NOMO-1 treated with DMSO at 0.1 percent for 48 hours (cell line): ENCODE data around the gene CTRB1.
"Not testable (repeated sequence)": the region's sequence is repeated elsewhere in the genome, so short reads cannot be mapped to it uniquely, and the experiment has no call there.

Experiments used
- DNase-seq: peaks from one replicate; lab custom pipeline; 2025; ENCODE audit not compliant: unreplicated experiment; lab: John Stamatoyannopoulos, UW

The CTRB1 gene

GRCh38 chr16:75203667-75204409, 14.9 kb upstream of the CTRB1 start:
- DNase-seq, result no peak

DNA sequence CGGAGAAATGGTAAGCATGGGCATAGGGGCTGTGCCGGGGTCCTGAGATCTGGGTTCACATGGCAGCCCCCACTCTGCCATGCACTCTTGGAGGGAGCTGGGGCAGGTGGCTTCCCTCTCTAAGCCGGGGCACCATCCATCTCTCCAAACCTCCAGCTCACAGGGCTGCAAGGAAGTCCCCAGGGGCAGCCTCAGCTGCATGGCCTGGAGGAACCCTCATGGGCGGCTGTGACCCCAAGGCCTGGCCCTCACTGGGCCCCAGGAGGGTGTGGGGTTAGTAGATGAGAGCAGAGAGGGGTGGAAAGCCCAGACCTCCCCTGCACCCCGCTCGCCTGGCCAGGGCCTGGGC, 14.4 kb upstream of the CTRB1 start:
- no peak for DNase-seq

DNA sequence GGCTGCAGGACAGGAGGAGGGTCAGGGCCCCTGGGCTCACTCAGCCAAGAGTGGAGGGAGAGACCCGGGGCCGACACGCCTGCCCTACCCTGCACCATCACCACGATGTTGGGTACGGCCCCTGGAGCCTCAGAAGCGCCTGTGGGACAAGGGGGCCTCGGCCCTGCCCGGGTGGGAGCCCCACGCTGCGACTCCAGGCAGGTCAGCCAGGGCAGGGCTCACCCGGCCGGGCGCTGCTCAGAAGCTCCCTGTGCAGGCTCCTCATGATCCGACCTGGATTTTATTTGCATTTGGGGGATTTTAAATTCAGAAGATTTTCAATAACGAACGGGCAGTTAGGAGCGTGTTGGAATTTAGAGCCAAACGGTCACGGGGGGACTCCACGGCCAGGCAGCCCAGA, 13.9 kb upstream of the CTRB1 start:
- not testable (repeated sequence) for DNase-seq

DNA sequence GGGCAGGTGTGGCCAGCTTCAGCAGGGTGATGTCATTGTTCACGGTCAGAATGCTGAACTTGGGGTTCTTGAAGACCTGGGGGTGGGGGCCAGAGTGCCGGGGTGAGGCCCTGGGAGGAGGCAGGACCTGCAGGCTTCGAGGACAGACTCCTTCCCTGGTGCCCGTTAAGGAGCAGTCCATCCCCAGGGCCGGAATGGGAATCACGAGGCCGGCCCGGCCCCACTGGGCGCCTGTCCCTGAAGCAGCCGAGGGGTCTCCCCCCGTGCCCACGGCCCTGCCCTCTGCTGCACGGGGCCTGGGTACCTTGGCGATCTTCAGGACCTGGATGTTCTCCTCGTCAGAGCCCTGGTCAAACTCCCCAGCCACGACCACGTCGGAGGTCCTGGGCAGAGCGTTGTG, 13.3 kb upstream of the CTRB1 start:
- not testable (repeated sequence) for DNase-seq

GRCh38 chr16:75205961-75206748, 12.6 kb upstream of the CTRB1 start:
- not testable (repeated sequence) for DNase-seq

DNA sequence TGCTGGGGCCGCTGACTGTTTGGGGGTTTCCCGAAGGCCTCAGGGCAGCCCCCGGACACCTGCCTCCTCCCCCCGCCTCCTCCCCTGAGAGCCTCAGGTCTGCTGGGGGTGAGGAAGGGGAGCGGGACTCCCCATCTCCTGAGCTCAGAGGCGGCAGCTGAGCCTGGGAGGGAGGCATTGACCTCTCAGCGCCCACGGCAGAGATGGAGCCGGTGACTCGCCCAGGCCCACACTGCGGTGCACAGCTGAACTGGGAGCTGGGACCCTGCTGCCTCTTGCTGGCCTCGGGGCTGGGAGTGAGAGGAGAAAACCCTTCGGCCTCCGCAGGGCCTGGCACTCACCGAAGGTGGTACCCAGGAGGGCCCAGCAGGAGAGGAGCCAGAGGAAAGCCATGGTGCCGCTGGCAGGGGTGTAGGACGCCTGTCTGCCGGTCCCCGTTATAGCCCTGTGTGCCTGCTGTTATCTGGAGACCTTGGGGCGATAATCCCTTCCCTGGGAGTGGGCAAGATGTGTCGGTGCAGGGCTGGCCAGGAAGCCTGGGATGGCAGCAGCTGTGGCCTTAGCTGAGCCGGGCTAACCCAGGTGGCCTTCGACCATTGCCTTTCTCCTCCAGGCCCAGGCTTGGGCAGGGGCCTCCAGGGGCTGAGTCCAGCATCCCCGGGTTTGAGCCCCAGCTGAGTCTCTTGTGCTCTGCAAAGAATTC, 11.9 kb upstream of the CTRB1 start, which contains the start of gene CTRB2:
Gene CTRB2, minus strand, starts transcription at position 413 of the 703 bp plus-strand sequence. Its CDS starts 20 bp downstream, at position 393.
- no peak for DNase-seq

DNA sequence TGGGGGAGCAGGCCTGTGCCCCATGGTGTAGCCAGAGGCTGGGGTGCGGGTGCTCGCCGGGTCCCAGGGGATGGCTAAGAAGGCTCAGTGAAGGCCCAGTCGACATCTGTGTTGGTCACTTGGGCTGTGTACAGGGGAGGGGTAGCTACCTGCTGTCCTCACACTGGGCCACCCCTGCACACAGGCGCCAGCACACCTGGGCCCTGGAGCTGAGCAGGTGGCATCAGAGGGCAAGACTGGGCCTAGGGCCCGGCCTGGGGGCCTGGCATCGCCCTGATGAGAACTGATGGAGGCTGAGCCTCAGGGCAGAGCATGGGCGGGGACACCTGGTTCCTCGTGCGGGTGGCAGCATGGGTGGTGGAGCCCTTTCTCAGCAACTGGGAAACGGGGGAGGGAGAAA, 11.0 kb upstream of the CTRB1 start:
- DNase-seq, result no peak

GRCh38 chr16:75208242-75208825, 10.5 kb upstream of the CTRB1 start:
- DNase-seq, result no peak

GRCh38 chr16:75208861-75209505, 9.8 kb upstream of the CTRB1 start:
- no peak for DNase-seq

- not testable (repeated sequence) for DNase-seq
Observed at GRCh38 chr16:75209514-75209913, 9.3 kb upstream of the CTRB1 start.

GRCh38 chr16:75209944-75210343, 8.8 kb upstream of the CTRB1 start:
- DNase-seq, result no peak

- DNase-seq, result not testable (repeated sequence)
Observed at GRCh38 chr16:75211286-75211685, 7.5 kb upstream of the CTRB1 start.

DNA sequence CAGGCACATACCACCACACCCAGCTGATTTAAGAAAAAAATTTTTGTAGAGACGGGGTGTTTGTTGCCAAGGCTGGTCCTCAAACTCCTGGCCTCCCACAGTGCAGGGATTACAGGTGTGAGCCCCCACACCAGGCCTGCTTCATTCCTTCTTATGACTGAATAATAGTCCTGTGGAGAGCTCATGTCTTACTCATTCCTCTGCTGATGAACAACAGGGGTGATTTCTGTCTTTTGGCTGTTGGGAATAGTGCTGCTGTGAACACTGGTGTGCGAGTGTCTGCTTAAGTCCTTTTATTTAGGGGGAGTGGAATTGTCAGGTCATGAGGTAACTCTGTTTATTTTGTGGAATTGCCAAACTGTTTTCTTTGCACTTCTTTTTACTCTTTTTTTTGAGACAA, 2.7 kb upstream of the CTRB1 start:
- no peak for DNase-seq

DNA sequence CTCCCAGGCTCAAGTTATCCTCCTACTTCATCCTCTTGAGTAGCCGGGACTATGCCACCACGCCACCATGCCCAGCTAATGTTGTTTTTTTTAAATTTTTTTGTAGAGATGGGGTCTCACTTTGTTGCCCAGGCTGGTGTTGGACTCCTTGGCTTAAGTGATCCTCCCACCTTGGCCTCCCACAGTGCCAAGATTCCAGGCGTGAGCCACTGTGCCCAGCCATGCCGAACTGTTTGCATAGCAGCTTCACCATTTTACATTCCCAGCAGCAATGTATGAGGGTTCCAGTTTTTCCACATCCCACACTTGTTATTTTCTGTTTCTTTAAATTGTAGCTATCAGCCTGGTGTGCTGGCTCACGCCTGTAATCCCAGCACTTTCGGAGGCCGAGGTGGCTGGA, 2.2 kb upstream of the CTRB1 start:
- no peak for DNase-seq

DNA sequence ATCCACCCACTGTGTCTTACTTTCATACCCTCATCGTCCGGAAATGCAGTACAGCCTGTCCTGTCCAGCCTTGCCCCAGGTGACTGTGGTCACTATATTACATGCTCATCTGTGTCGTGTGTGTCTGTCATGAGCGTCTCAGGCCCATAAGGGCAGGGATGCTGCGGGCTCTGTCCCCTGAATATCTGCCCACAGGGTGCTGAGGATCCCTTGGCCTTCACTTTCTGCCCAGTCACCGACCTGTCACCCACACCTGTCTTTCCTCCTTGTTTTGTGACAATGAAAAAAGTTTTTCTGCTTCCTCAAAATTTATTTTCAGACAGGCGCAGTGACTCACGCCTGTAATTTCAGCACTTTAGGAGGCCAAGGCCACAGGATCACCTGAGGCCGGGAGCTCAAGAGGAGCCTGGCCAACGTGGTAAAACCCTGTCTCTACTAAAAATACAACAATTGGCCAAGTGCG, 1.4 kb upstream of the CTRB1 start:
- DNase-seq, result no peak

- no peak for DNase-seq
Observed at GRCh38 chr16:75219088-75219487, 300 bp downstream of the CTRB1 start.

- no peak for DNase-seq
Observed at GRCh38 chr16:75219838-75220237, 1.1 kb downstream of the CTRB1 start.

DNA sequence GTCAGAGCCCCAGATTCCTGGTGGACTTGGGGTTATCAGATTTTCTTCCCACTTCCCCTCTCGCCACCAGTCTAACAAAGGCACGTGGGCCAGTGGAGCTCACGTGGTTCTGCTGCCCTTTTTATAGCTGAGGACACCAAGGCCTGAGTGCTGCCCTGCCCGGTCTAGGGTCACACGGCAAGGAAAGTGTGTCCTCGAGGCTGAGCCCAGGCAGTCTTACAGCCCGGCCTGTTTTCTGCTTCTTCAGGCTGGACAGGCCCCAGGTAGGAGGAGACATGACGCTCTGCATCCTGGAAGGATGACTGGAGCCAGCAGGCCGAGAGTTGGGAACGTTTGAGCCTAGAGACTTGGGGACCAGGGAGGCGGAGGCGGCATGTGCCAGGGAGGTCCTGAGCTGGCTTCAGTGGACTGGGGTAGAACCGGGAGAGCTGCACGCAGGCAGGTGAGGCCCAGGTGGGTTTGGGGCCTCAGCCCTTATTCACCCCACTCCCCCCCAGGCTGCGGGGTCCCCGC, 3.5 kb downstream of the CTRB1 start:
- DNase-seq, result no peak

DNA sequence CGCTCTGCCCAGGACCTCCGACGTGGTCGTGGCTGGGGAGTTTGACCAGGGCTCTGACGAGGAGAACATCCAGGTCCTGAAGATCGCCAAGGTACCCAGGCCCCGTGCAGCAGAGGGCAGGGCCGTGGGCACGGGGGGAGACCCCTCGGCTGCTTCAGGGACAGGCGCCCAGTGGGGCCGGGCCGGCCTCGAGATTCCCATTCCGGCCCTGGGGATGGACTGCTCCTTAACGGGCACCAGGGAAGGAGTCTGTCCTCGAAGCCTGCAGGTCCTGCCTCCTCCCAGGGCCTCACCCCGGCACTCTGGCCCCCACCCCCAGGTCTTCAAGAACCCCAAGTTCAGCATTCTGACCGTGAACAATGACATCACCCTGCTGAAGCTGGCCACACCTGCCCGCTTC, 4.3 kb downstream of the CTRB1 start:
- not testable (repeated sequence) for DNase-seq

- DNase-seq, result no peak
Observed at GRCh38 chr16:75224306-75225082, 5.7 kb downstream of the CTRB1 start.
